ENCODE data around the gene C1QA. TPM values are rescaled to one million over a fixed set of nuclear protein-coding genes. Genes with fewer than 3 reads are reported as not detected.

Gene C1QA
- polyA plus RNA-seq, 1 of the 3 experiments (the other 2 are of a cell fraction) = not detected

GRCh38 chr1:22607154-22607553 is 29.3 kb upstream of the C1QA start:
- TF ChIP-seq, protein P1, sequence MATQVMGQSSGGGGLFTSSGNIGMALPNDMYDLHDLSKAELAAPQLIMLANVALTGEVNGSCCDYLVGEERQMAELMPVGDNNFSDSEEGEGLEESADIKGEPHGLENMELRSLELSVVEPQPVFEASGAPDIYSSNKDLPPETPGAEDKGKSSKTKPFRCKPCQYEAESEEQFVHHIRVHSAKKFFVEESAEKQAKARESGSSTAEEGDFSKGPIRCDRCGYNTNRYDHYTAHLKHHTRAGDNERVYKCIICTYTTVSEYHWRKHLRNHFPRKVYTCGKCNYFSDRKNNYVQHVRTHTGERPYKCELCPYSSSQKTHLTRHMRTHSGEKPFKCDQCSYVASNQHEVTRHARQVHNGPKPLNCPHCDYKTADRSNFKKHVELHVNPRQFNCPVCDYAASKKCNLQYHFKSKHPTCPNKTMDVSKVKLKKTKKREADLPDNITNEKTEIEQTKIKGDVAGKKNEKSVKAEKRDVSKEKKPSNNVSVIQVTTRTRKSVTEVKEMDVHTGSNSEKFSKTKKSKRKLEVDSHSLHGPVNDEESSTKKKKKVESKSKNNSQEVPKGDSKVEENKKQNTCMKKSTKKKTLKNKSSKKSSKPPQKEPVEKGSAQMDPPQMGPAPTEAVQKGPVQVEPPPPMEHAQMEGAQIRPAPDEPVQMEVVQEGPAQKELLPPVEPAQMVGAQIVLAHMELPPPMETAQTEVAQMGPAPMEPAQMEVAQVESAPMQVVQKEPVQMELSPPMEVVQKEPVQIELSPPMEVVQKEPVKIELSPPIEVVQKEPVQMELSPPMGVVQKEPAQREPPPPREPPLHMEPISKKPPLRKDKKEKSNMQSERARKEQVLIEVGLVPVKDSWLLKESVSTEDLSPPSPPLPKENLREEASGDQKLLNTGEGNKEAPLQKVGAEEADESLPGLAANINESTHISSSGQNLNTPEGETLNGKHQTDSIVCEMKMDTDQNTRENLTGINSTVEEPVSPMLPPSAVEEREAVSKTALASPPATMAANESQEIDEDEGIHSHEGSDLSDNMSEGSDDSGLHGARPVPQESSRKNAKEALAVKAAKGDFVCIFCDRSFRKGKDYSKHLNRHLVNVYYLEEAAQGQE (IDR thresholded peaks at IDR 0.05; ENCODE audit: low read depth, low read length) = peak; percentile 90
- TF ChIP-seq SMC3 (IDR thresholded peaks at IDR 0.05; ENCODE audit: low read depth, low read length) = no peak
- Histone ChIP-seq H3K4me2 (no peak overlapping the region), H3F3A (replicated peaks; ENCODE audit: insufficient read depth) (no peaks in the 10 kb centered on the region), H3K9me3 (no peaks in the 10 kb centered on the region), H3K9ac (no peak overlapping the region), H3K9me2 (no peaks in the 10 kb centered on the region), H2AFZ (ENCODE audit: low read depth) (no peak overlapping the region), H3K27me3 (ENCODE audit: insufficient read depth) (no peaks in the 10 kb centered on the region), H3K4me3 (ENCODE audit: low read depth in 2 of 2, low read length in 1 of 2) (no peak overlapping the region), H3K36me3 (replicated peaks in 1 of 2; ENCODE audit: control insufficient read depth in 1 of 2, insufficient read depth in 2 of 2, low read length in 1 of 2) (no peaks in the 10 kb centered on the region), H4K20me1 (ENCODE audit: insufficient read depth) (no peaks in the 10 kb centered on the region), H3K79me2 (ENCODE audit: insufficient read depth) (no peaks in the 10 kb centered on the region), H3K4me1 (ENCODE audit: control insufficient read depth in 1 of 2, insufficient read depth in 2 of 2, low read depth in 1 of 2, low read length in 1 of 2) (no peaks in the 10 kb centered on the region), H3K27ac (ENCODE audit: low read depth in 2 of 2, low read length in 1 of 2) (no peak overlapping the region)
- POLR2A ChIA-PET = no interaction called here
- CTCF ChIA-PET = interaction anchor here (1.1 kb wide), 1 partner anchor 24 kb away, joined by 3 read pairs; no protein-coding TSS in a partner anchor
- 59% methylated on average over 10 of the region's 10 CpGs for WGBS (ENCODE audit: low lambda C conversion rate)
- no peak for DNase-seq

DNA sequence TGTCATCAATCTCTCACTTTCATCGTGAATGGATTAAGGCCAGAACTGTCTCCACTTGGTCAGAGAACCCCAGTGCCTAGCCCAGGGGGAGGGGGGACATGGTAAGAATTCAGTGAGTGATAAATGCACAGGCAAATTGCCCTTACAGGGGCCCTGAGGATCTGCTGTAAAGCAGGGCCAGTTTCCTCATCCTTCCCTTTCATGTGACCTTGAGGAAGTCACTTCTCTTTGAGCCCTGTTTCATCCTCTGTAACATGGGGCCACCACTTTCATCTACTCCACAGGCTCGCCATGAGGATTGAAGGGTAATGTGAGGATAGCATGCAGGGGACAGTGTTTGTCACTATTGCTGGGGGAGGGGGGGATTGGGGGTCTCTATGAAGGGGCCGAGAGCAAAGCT is 28.1 kb upstream of the C1QA start:
- no peaks in the 10 kb centered on the region for H3K9me3 ChIP-seq
- no peaks in the 10 kb centered on the region for H3F3A ChIP-seq (replicated peaks; ENCODE audit: insufficient read depth)
- H3K4me1 ChIP-seq (ENCODE audit: control insufficient read depth in 1 of 2, insufficient read depth in 2 of 2, low read depth in 1 of 2, low read length in 1 of 2) = peaks cover 0 to 4% of the 10 kb centered on the region in 2 experiments; a peak in 1 of 4 replicates
- H3K9me2 ChIP-seq = no peaks in the 10 kb centered on the region
- no peaks in the 10 kb centered on the region for H4K20me1 ChIP-seq (ENCODE audit: insufficient read depth)
- no peak overlapping the region for H3K27ac ChIP-seq (ENCODE audit: low read depth in 2 of 2, low read length in 1 of 2)
- no peak overlapping the region for H3K4me2 ChIP-seq
- ChIA-PET POLR2A (no interaction called here), CTCF (no interaction called here)
- DNase-seq = no peak
- no peaks in the 10 kb centered on the region for H3K27me3 ChIP-seq (ENCODE audit: insufficient read depth)
- WGBS (ENCODE audit: low lambda C conversion rate) = 12% methylated on average over 3 of the region's 3 CpGs
- no peak overlapping the region for H2AFZ ChIP-seq (ENCODE audit: low read depth)
- H3K79me2 ChIP-seq (ENCODE audit: insufficient read depth) = no peaks in the 10 kb centered on the region
- TF ChIP-seq RAD21 (IDR thresholded peaks at IDR 0.05; ENCODE audit: low read length) (no peak), MXI1 (IDR thresholded peaks at IDR 0.05; ENCODE audit: low read depth, low read length) (no peak)
- no peak overlapping the region for H3K4me3 ChIP-seq (ENCODE audit: low read depth in 2 of 2, low read length in 1 of 2)
- H3K9ac ChIP-seq = no peak overlapping the region
- no peaks in the 10 kb centered on the region for H3K36me3 ChIP-seq (replicated peaks in 1 of 2; ENCODE audit: control insufficient read depth in 1 of 2, insufficient read depth in 2 of 2, low read length in 1 of 2)

GRCh38 chr1:22609291-22609690 is 27.1 kb upstream of the C1QA start:
- Histone ChIP-seq H3K4me1 (ENCODE audit: control insufficient read depth in 1 of 2, insufficient read depth in 2 of 2, low read depth in 1 of 2, low read length in 1 of 2) (peaks cover 0 to 4% of the 10 kb centered on the region in 2 experiments; a peak in 1 of 4 replicates), H3K27ac (ENCODE audit: low read depth in 2 of 2, low read length in 1 of 2) (no peak overlapping the region), H3F3A (replicated peaks; ENCODE audit: insufficient read depth) (no peaks in the 10 kb centered on the region), H4K20me1 (ENCODE audit: insufficient read depth) (no peaks in the 10 kb centered on the region), H3K9ac (no peak overlapping the region), H3K79me2 (ENCODE audit: insufficient read depth) (no peaks in the 10 kb centered on the region), H3K36me3 (replicated peaks in 1 of 2; ENCODE audit: control insufficient read depth in 1 of 2, insufficient read depth in 2 of 2, low read length in 1 of 2) (no peaks in the 10 kb centered on the region), H3K27me3 (ENCODE audit: insufficient read depth) (no peaks in the 10 kb centered on the region; the same call in 1 of the 2 replicates), H3K9me2 (no peaks in the 10 kb centered on the region), H3K9me3 (no peaks in the 10 kb centered on the region), H3K4me3 (ENCODE audit: low read depth in 2 of 2, low read length in 1 of 2) (no peak overlapping the region), H2AFZ (ENCODE audit: low read depth) (no peak overlapping the region), H3K4me2 (no peak overlapping the region)
- WGBS (ENCODE audit: low lambda C conversion rate) = 23% methylated on average over 4 of the region's 6 CpGs
- no peak for DNase-seq
- no peak for TF ChIP-seq ELF1 (IDR thresholded peaks at IDR 0.05)
- no peak for TF ChIP-seq POLR2AphosphoS5 (IDR thresholded peaks at IDR 0.05; ENCODE audit: low read depth, low read length)
- TF ChIP-seq EZH2phosphoT487 (IDR thresholded peaks at IDR 0.05; ENCODE audit: borderline replicate concordance, low read depth) = no peak
- TF ChIP-seq RAD21 (IDR thresholded peaks at IDR 0.05; ENCODE audit: low read length) = no peak
- no peak for TF ChIP-seq FOSL2 (IDR thresholded peaks at IDR 0.05; ENCODE audit: borderline replicate concordance, low read depth)
- TF ChIP-seq MEF2A (IDR thresholded peaks at IDR 0.05; ENCODE audit: borderline replicate concordance, low read depth) = no peak
- TF ChIP-seq MAX (IDR thresholded peaks at IDR 0.05; ENCODE audit: low read depth) = no peak
- TF ChIP-seq, protein P2, sequence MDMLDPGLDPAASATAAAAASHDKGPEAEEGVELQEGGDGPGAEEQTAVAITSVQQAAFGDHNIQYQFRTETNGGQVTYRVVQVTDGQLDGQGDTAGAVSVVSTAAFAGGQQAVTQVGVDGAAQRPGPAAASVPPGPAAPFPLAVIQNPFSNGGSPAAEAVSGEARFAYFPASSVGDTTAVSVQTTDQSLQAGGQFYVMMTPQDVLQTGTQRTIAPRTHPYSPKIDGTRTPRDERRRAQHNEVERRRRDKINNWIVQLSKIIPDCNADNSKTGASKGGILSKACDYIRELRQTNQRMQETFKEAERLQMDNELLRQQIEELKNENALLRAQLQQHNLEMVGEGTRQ (IDR thresholded peaks at IDR 0.05; ENCODE audit: borderline replicate concordance, low read depth, low read length) = no peak
- no peak for TF ChIP-seq SIN3A (IDR thresholded peaks at IDR 0.05; ENCODE audit: borderline replicate concordance, low read depth, low read length)
- no peak for TF ChIP-seq NRF1 (IDR thresholded peaks at IDR 0.05; ENCODE audit: low read depth, low read length)
- TF ChIP-seq, protein P3, sequence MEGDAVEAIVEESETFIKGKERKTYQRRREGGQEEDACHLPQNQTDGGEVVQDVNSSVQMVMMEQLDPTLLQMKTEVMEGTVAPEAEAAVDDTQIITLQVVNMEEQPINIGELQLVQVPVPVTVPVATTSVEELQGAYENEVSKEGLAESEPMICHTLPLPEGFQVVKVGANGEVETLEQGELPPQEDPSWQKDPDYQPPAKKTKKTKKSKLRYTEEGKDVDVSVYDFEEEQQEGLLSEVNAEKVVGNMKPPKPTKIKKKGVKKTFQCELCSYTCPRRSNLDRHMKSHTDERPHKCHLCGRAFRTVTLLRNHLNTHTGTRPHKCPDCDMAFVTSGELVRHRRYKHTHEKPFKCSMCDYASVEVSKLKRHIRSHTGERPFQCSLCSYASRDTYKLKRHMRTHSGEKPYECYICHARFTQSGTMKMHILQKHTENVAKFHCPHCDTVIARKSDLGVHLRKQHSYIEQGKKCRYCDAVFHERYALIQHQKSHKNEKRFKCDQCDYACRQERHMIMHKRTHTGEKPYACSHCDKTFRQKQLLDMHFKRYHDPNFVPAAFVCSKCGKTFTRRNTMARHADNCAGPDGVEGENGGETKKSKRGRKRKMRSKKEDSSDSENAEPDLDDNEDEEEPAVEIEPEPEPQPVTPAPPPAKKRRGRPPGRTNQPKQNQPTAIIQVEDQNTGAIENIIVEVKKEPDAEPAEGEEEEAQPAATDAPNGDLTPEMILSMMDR (IDR thresholded peaks at IDR 0.05) = no peak
- ChIA-PET CTCF (no interaction called here), POLR2A (no interaction called here)
